Measurements from ENCODE around the gene D2HGDH.
"Not testable (repeated sequence)": the region's sequence is repeated elsewhere in the genome, so short reads cannot be mapped to it uniquely, and the experiment has no call there.

Gene D2HGDH

DNA sequence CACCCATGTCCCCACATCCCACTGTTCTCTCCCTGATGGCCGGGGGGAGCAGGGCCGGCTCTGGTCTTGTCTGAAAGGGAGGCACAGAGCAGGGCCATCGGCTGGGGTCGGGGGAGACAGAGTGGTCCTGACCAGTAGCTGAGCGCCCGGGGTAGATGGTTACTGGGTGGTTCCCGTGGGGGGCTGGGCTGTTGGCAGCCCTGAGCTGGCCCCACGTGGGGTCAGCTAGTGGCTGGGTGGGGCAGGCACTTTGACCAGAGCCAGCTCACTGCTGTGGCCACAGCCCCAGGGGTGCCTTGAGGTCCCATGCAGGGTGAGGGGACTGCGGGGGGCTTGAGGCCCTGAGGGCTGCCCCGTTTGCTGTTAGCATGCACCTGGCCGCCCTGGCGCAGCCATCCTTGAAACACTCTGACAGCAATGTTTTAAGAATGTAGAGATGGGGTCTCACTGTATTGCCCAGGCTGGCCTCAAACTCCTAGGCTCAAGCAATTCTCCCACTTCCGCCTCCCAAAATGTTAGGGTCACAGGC is 62.2 kb downstream of the D2HGDH start:
- no peak for DNase-seq

DNA sequence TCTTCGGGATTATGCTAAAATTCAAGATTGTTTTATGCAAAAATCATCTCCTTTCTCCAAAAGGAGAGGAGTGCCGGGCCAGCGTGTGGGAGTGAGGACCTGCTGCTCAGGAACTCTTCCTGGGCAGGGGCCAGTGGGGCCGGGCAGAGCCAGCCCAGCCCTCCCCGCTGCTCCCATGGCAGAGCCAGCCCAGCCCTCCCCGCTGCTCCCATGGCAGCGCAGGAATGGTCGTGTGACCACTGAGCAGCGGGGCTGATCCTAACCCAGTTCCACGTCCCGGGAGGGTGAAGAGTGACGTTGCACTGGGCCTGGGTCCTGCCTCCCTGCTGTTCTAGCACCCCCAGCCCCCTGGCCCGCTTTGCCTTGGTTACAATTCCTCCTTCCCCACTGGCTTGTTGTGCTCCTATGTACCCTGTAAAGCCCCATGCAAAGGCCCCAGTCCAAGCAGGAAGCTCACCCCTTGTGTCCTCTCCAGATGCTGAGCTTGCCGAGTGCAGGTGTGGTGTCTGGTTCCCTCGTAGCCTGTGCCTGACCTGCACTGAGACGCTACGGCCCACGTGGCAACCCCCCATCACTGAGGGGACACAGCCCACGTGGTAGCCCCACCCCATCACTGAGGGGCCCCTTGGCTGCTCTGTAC is 63.1 kb downstream of the D2HGDH start:
- no peak for DNase-seq

DNA sequence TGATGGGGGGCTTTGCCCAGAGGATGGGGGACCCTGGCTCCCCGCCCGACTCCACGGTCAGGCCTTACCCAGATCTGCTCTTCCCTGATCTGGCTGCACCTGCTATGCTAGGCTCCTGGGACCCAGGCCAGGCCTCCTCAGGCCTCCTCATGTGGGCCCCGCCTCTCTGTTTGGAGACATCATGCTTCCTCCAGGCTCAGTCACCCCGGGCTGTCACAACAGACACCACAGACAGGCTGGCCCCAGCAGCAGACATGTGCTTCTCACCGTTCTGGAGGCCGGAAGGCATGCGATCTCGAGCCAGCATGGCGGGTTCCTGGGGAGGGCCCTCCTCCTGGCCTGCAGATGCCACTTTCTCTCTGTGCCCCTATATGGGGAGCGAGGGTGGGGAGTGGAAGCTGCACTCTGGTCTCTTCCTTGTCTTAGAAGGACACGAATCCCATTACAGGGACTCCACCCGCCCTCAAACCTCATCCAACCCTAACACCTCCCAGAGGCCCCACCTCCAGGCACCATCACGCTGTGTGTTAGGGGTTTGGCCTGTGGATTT is 63.7 kb downstream of the D2HGDH start:
- no peak for DNase-seq

DNA sequence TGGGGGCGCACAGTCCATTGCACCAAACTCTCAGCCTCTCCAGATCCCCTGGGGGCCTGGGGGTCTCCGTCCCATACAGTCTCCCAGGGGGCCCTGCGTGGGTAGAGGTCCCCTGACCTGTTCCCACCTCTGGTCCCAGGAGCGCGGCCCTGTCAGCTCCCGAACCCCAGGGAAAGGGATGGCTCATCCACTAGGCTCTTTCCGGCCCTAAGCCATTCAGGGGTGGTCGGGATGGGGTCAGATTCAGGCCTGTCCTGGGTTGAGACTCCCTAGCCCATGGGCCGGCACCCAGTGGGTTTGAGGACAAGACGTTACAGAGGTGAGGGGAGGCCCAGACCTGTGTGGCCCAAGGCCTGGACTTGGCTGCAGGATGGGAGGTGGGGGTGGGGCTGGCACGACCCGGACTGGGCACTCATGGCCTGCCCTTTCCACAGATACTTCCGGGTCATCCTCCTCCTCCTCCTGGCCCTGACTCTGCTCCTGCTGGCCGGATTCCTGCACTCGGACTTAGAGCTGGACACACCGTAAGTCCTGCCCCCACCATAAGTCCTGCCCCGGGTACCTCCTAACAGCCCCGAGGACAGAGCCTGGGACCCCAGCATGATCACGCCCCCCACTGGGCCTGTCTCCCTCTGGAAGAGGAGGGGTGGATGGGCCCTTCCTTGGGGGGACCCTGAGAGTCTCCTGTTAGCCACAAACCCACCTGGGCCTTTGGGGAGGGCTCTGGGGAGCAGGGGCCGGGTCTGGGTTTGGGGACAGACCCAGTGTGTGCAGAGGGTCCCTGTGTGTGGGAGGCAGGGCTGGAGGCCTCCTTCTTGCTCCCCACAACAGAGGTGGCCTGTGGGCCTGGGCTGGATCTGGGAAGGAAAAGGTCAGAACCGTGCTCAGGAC is 64.4 kb downstream of the D2HGDH start:
- DNase-seq, result no peak

DNA sequence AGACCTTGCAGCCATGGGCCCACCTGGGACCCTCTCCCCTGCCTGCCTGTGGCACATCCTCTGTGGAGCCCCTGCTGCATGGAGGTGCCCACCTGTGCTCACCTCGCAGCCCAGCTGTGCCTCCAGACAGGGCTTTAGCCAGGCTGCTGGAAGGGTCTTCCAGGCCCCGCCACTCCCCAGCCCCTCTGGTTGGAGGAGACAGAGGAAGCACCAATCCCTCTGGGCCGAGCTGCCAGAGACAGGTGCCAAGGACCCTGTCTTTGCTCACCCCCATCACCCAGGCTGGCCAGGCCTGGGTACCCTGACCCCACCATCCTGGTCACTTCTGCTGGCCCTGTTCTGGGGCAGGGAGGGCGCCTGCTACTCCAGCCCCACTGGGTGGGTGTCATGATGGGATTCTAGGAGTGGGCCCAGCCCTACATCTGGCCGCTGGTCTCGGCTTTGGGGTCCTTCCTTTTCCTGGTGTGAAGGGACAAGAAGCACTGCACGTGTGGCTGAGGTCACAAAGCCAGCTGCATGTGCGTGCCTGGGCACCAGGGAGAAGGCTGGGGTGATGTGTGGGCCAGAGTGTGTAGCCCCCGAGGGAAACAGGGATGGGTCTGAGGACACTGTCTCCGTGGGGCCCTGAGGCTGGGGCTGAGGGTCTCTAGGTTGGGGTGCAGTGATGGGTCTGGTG is 65.2 kb downstream of the D2HGDH start:
- no peak for DNase-seq

DNA sequence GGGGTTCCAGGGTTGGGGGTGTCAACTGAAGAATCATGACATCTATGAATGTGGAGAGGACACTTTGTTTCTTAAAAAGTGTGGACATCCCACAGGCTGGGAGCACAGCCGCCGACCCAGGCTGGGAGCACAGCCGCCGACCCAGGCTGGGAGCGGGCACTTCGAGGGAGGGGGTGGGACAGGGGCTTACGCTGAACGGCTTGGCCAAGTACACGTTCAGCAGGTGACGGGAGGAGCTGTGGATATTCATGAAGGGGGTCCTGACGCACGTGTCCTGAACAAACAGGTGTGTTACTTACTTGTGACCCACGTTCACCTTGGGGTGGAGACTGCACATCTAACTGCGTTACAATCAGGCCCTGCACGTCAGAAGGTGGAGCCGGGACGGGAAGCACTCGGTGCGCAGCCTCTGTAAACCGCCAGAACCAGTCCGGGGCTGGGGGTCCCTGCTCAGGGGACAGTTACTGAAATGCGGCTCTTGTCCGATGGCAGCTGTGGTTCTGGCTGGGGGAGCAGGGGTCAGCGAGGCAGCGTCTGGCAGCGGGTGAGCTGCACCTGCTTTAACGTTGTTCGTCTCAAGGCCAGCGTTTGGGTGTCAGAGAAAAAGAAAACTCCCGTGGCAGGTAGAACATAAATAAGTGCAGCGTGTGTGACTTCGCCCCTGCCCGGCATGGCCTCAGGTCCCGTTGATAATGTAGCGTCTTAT is 65.9 kb downstream of the D2HGDH start:
- DNase-seq, result not testable (repeated sequence)

DNA sequence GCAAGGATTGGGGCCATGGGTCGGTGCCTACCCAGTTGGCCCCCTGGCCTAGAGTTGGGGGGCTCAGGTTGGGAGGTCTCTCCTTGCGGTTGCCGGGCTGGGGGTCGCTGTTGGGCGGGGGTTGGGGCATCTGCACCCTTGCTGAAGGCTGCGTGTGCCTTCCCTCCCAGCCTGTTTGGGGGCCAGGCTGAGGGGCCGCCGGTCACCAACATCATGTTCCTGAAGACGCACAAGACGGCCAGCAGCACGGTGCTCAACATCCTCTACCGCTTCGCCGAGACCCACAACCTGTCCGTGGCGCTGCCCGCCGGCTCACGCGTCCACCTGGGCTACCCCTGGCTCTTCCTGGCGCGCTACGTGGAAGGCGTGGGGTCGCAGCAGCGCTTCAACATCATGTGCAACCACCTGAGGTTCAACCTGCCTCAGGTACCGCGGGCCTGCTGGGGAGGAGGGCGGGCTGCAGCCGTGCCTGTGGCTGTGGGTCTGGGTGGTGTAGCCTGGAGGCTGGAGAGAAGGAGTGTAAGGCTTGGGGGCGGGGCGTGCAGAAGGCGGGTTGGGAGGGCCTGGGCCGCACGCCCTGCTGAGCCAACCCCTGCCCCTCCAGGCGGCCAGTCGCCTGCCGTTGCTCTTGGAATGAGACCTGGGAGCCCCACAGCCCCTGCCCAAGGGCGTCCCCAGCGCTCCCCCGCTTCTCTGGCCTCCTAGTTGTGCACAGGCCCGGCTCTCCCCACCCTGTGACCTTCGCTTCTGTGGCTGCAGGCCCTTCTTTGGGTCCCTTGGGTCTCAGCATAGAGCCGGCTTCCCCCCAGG is 67.4 kb downstream of the D2HGDH start:
- DNase-seq, result no peak

DNA sequence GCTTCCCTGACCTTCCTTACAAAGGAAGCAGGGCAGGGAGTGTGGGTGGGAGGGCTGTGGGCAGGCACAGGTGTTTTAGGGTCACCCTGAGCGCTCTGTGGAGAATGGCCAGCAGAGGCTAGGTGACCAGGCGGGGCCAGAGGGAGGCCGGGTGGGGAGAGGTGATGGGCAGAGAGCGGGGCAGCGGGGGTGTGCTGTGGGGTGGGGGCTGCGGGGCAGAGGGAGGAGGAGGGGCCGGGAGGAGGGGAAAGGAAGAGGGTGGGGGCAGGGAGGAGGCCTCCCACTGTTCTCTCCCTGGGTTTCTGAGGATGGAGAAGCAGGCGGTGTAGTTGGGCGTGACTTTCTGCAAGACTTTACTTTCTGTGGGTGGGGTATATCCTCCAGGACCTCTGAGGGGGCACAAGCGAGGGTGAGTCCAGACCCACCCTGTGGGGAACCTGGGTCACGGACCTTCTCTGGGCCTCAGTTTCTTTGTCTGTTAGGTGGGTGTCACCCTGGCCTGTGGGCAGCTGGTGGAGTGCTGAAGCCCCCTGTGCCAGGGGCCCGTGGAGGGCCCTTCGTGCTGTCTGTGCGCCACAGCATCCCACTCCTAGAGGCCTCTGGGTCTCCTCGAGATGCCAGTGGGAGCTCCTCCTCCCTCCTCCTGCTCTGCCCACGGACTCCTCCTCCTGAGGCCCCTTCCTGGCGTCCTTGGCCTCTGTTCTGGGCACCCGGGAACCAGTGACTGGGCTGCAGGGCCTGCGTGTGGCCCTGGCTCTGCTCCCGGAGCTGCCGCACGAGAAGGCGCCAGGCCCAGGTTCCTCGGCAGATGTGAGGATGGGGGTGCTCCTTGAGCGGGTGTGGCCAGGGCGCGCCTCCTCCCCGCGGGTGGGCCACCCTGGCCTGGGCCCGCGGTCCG is 68.2 kb downstream of the D2HGDH start:
- DNase-seq, result no peak

DNA sequence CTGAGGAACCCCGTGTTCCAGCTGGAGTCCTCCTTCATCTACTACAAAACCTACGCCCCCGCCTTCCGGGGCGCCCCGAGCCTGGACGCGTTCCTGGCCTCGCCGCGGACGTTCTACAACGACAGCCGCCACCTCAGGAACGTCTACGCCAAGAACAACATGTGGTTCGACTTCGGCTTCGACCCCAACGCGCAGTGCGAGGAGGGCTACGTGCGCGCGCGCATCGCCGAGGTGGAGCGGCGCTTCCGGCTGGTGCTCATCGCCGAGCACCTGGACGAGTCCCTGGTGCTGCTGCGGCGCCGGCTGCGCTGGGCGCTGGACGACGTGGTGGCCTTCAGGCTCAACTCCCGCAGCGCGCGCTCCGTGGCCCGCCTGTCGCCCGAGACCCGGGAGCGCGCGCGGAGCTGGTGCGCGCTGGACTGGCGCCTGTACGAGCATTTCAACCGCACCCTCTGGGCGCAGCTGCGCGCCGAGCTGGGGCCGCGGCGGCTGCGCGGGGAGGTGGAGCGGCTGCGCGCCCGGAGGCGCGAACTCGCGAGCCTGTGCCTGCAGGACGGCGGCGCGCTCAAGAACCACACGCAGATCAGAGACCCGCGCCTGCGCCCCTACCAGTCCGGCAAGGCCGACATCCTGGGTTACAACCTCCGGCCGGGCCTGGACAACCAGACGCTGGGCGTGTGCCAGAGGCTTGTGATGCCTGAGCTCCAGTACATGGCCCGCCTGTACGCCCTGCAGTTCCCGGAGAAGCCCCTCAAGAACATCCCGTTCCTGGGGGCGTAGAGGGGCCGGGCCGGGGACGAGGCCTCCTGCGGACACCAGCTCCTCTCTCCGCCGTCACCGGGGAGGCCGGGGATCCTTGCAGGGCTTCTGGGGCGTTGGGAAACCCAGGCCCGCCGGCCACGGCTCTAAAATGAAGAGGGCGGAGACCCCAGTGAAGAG is 69.2 kb downstream of the D2HGDH start:
- DNase-seq, result no peak

DNA sequence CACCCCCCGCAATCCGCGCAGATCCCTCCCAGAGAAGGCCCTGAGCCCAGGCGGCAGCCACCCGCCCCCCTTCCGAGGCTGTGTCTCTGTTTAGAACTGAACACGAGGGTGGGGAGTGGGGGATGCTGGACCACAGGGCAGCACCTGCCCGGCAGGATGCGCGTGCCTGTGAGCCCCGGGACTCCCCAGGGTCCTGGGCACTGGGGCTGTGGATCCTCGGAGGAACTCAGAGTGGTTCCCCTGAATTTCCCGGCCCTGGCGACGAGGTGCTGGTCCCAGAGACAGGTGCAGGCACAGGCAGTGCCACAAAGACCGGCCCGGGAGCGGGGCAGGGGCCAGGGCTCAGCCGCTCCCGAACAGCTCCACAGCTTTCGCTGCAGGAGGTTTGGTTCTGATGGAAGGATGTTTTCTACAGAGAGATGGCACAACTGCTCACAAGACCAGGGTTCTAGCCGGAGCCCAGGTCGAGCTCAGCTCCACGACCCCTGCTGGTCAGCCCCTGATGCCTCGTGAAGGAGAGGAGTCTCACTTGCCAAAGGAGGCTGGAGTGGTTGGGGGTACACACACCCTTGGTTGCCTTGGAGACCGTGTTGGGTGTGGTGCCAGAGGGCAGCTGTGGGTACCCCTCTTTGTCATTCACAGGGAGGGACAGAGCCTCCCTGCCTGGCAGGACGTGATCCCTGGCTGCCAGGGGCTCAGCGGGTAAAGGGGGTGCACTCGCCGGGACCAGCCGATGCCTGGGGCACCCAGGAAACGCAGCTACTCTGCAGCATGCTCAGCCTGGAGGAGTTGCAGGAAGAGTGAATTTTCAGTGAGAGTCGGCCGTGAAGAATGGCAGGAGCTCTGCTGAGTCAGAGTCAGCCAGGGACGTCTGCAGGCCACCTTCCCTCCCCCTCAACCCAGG is 70.1 kb downstream of the D2HGDH start:
- peak; percentile 53 for DNase-seq

DNA sequence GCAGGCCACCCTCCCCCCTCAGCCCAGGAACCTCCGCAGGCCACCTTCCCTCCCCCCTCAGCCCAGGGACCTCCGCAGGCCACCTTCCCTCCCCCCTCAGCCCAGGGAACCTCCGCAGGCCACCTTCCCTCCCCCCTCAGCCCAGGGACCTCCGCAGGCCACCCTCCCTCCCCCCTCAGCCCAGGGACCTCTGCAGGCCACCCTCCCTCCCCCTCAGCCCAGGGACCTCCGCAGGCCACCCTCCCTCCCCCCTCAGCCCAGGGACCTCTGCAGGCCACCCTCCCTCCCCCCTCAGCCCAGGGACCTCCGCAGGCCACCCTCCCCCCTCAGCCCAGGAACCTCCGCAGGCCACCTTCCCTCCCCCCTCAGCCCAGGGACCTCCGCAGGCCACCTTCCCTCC is 71.8 kb downstream of the D2HGDH start:
- not testable (repeated sequence) for DNase-seq

DNA sequence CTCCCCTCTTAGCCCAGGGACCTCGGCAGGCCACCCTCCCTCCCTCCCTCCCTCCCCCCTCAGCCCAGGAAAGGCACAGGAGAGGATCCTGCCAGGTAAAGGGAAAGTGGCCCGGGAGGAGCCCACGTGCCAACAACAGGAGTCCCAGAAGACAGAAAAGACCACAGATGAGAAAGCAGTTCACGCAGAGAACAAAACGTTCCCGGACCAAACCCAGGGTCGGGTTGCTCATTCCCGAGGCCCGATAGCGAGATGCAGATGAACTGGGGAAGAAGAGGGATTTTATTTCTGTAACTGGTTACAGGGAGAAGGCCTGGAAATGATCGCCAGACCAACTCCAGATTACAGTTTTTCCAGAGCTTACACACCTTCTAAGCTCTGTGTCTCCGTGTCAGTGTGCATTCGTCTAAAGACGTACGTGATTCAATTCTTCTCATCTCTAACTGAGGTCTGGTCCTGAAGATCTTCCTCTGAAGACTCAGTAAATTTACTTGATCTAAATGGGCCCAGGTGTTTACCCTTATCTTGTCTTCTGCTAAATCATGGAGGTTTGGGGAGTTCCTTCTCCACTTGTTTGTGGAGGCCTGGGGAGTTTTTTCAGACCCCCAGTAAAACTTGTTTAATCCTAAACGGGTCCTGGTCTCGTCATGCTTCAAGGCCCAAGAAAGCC is 73.8 kb downstream of the D2HGDH start:
- DNase-seq, result no peak

DNA sequence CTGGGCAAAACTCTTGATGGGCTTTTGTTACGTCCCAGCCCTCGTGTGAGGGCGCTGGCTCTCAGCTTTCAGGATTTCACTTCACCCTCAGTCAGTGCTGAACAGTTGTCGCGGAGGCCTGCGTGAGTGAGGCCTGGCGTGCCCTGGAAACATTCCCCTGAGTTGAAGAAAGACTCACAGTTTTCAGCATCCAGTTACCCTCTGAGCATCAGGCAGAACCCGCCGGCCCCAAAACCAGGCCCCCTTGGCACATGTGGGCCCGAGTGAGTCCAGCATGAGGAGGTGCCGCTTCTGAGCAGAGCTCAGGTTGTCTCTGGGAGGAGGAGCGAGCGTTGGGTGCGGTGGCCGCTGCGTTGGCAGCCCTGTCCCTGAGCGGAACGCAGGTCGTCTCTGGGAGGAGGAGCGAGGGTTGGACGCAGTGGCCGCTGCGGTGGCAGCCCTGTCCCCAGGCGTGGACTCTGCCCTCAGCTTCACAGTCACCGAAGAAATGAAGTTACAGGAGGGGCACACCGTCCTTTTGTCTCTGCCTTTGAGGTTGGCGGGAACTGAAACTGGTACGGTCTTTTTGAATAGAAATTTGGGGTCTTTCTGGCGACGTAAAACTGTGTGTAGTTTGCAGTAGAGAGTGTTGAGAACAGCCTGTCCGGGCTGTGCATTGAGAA is 74.4 kb downstream of the D2HGDH start, which contains the start of gene NEU4:
NEU4 (plus strand) TSS at position 473 of the 662 bp plus-strand sequence. CDS start 5,292 bp downstream, outside the sequence.
- DNase-seq, result no peak

DNA sequence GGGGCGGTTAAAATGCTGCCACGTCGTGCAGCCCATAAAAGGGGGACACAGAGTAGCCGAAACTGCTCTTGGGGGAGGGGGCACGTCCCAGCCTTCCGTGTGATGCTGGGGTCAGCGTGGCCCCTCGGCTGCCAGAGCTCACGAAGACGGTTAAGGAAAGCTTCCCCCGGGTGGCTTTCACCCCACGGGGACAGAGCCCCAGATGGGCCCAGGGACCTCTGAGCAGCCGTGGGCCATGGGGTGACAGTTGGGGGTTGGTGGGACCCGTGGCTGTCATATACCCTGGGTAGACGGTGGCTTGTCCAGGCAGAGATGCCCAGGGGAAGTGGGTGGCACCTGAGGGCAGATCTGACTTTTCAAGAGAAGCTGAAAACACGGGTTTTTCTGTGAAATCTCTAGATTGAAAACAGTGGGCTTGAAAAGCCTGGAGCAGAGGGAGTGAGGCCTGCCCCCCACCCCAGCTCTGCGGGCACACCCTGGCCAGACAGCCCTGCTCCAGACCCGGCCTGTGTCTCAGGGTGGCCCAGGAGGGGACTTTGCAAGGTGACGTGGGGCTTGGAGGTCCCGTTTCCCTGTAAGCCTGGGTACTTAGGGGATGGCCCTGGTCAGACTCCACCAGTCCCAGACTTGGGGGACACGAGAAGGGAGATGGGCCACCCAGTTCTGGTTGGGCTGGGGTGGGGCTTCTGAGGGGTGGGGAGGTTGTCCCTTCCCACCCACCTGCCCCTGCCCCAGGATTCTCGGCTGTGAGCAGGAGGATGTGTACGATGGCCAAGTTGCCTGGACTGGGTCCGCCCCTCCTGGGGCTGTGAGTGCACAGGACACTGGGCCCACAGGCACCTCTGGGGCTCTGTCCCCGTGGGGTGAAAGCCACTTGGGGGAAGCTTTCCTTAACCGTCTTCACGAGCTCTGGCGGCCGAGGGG is 75.2 kb downstream of the D2HGDH start:
- DNase-seq, result no peak

DNA sequence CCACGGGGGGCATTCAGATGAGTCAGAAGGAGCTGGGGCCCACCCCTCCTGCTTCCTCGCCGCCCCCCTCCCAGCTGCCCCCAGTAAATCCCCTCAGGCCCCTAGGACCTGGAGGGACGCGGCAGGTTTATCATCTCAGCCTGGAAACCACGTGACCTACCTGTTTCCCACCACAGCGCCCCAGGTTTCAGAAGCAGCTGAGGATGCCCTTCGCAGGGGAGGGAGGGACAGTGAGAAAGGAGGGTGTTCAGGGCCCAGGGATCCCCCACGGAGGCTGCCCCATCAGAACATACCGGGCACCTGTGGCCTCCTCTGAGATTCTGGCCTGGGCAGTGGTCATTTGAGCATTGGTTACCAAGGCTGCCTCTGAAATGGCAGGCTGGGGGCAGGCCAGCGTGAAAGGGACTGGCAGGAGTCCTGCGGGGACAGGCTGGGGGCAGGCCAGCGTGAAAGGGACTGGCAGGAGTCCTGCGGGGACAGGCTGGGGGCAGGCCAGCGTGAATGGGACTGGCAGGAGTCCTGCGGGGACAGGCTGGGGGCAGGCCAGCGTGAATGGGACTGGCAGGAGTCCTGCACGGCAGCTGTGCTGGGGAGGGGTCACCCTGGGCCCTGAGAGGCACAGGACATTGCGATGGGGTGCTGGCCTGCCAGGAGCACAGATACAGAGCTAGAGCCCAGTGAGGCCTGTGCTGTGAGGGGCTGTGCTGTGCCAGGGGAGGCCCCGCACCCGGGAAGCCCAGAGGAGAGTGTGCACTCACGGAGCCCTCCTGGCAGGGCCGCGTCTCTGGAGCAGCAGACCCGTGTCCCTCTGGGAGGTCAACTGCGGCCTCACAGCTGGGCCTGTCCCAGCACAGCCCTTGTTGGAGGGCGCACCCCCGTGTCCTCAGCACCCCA is 76.1 kb downstream of the D2HGDH start:
- DNase-seq, result no peak
